SK-N-SH treated with all-trans-retinoic acid at 6 μM for 48 hours (cell line): ENCODE results near the gene TGFBR3.

Experiments used
- ATAC-seq: fragments of 200-7000 bp; cut with Tn5 transposase; 3 replicates; pipeline ENCODE4 v1.9.1; 2020; ENCODE audit warnings: mild to moderate bottlenecking, moderate library complexity
- ARNTL ChIP-seq: fragments of 450-650 bp; formaldehyde crosslinking; IDR thresholded peaks from 2 replicates; pipeline ENCODE4 v1.5.0; 2020; ENCODE audit warnings: low read depth, mild to moderate bottlenecking, moderate library complexity, borderline replicate concordance
- BACH2 ChIP-seq: fragments of 250-450 bp; sonication (Bioruptor Pico); IDR thresholded peaks from 2 replicates; pipeline ENCODE4 v1.9.0; 2021; ENCODE audit warnings: mild to moderate bottlenecking, borderline replicate concordance
- CREB5 ChIP-seq: fragments of 250-450 bp; sonication (Bioruptor Pico); IDR thresholded peaks from 2 replicates; pipeline ENCODE4 v1.5.1; 2020; ENCODE audit warnings: low read depth, mild to moderate bottlenecking, moderate library complexity
- CSDC2 ChIP-seq: fragments of 250-450 bp; sonication (Bioruptor Pico); IDR thresholded peaks from 2 replicates; pipeline ENCODE4 v1.5.0; 2020; ENCODE audit warnings: mild to moderate bottlenecking, moderate library complexity
- CSRNP3 ChIP-seq: fragments of 250-450 bp; sonication (Bioruptor Pico); IDR thresholded peaks from 2 replicates; pipeline ENCODE4 v1.5.1; 2021; ENCODE audit warnings: mild to moderate bottlenecking, moderate library complexity
- ESRRG ChIP-seq: fragments of 250-450 bp; sonication (Bioruptor Pico); IDR thresholded peaks from 2 replicates; pipeline ENCODE4 v1.6.1; 2021; ENCODE audit warnings: mild to moderate bottlenecking
- GLIS3 ChIP-seq: fragments of 250-450 bp; sonication (Bioruptor Pico); IDR thresholded peaks from 2 replicates; pipeline ENCODE4 v1.5.0; 2020; ENCODE audit warnings: mild to moderate bottlenecking, moderate library complexity
- ISL1 ChIP-seq: fragments of 250-450 bp; sonication (Bioruptor Pico); IDR thresholded peaks from 2 replicates; pipeline ENCODE4 v2.1.2; 2022; ENCODE audit warnings: mild to moderate bottlenecking, moderate library complexity
- OSR1 ChIP-seq: fragments of 250-450 bp; sonication (Bioruptor Pico); IDR thresholded peaks from 2 replicates; pipeline ENCODE4 v1.8.0; 2022; ENCODE audit warnings: moderate library complexity, mild to moderate bottlenecking, inconsistent platforms
- PATZ1 ChIP-seq: fragments of 250-450 bp; sonication (Bioruptor Pico); IDR thresholded peaks from 2 replicates; pipeline ENCODE4 v1.8.0; 2020; ENCODE audit warnings: mild to moderate bottlenecking, moderate library complexity, borderline replicate concordance
- POU6F1 ChIP-seq: fragments of 250-450 bp; sonication (Bioruptor Pico); IDR thresholded peaks from 2 replicates; pipeline ENCODE4 v1.8.0; 2021; ENCODE audit warnings: low read depth, mild to moderate bottlenecking, moderate library complexity, borderline replicate concordance
- PPARA ChIP-seq: fragments of 250-450 bp; sonication (Bioruptor Pico); IDR thresholded peaks from 2 replicates; pipeline ENCODE4 v1.5.0; 2020; ENCODE audit warnings: mild to moderate bottlenecking, borderline replicate concordance
- RARB ChIP-seq: fragments of 250-450 bp; sonication (Bioruptor Pico); IDR thresholded peaks from 2 replicates; pipeline ENCODE4 v1.8.0; 2021; ENCODE audit warnings: mild to moderate bottlenecking, moderate library complexity
- SNAI2 ChIP-seq: fragments of 250-450 bp; sonication (Bioruptor Pico); IDR thresholded peaks from 2 replicates; pipeline ENCODE4 v1.5.0; 2020; ENCODE audit warnings: mild to moderate bottlenecking, moderate library complexity
- TCF4 ChIP-seq: fragments of 250-450 bp; sonication (Bioruptor Pico); IDR thresholded peaks from 2 replicates; pipeline ENCODE4 v1.8.0; 2021; ENCODE audit warnings: mild to moderate bottlenecking, moderate library complexity, borderline replicate concordance
- TOX ChIP-seq: fragments of 250-450 bp; sonication (Bioruptor Pico); IDR thresholded peaks from 2 replicates; pipeline ENCODE4 v1.8.0; 2021; ENCODE audit warnings: mild to moderate bottlenecking, moderate library complexity, borderline replicate concordance
- TSHZ2 ChIP-seq: fragments of 250-450 bp; sonication (Bioruptor Pico); IDR thresholded peaks from 2 replicates; pipeline ENCODE4 v1.5.0; 2020; ENCODE audit warnings: mild to moderate bottlenecking, moderate library complexity
- ZC3H10 ChIP-seq: fragments of 250-450 bp; sonication (Bioruptor Pico); IDR thresholded peaks from 2 replicates; pipeline ENCODE4 v1.5.1; 2021; ENCODE audit warnings: mild to moderate bottlenecking, moderate library complexity
- ZFP30 ChIP-seq: fragments of 450-650 bp; formaldehyde crosslinking; IDR thresholded peaks from 2 replicates; pipeline ENCODE4 v1.5.0; 2022; ENCODE audit warnings: mild to moderate bottlenecking, moderate library complexity
- ZNF565 ChIP-seq: fragments of 450-650 bp; formaldehyde crosslinking; conservative IDR thresholded peaks from 2 replicates; pipeline ENCODE4 v1.5.0; 2020; ENCODE audit warnings: low read depth, mild to moderate bottlenecking, moderate library complexity
- ZNF70 ChIP-seq: fragments of 450-650 bp; formaldehyde crosslinking; IDR thresholded peaks from 2 replicates; pipeline ENCODE4 v1.5.0; 2020; ENCODE audit warnings: mild to moderate bottlenecking, moderate library complexity
- ZNF8 ChIP-seq: fragments of 450-650 bp; formaldehyde crosslinking; IDR thresholded peaks from 2 replicates; pipeline ENCODE4 v1.5.0; 2020; ENCODE audit warnings: mild to moderate bottlenecking, moderate library complexity

The TGFBR3 gene

GRCh38 chr1:91697416-91697815 is 188.5 kb downstream of the TGFBR3 start:
- no peak for ATAC-seq
- TF ChIP-seq BACH2 (no peak), ZFP30 (CRISPR knock-in tag) (no peak), ZNF70 (CRISPR knock-in tag) (no peak), TSHZ2 (CRISPR knock-in tag) (no peak), CSRNP3 (CRISPR knock-in tag) (no peak), SNAI2 (no peak), POU6F1 (CRISPR knock-in tag) (no peak), ESRRG (CRISPR knock-in tag) (no peak), TOX (CRISPR knock-in tag) (no peak), GLIS3 (no peak), TCF4 (no peak), CSDC2 (CRISPR knock-in tag) (no peak), ZNF565 (no peak), ARNTL (CRISPR knock-in tag) (no peak), PPARA (CRISPR knock-in tag) (no peak), ZNF8 (no peak), OSR1 (CRISPR knock-in tag) (no peak), ZC3H10 (CRISPR knock-in tag) (no peak)

- no peak for TF ChIP-seq GLIS3
- no peak for TF ChIP-seq ISL1 (CRISPR knock-in tag)
- no peak for TF ChIP-seq RARB (CRISPR knock-in tag)
- no peak for TF ChIP-seq ZFP30 (CRISPR knock-in tag)
- TF ChIP-seq CSDC2 (CRISPR knock-in tag), result no peak
- no peak for TF ChIP-seq CREB5
- TF ChIP-seq CSRNP3 (CRISPR knock-in tag), result no peak
- no peak for TF ChIP-seq ZC3H10 (CRISPR knock-in tag)
- no peak for TF ChIP-seq ZNF70 (CRISPR knock-in tag)
- no peak for TF ChIP-seq TOX (CRISPR knock-in tag)
- no peak for TF ChIP-seq POU6F1 (CRISPR knock-in tag)
- TF ChIP-seq ARNTL (CRISPR knock-in tag), result no peak
- no peak for TF ChIP-seq ESRRG (CRISPR knock-in tag)
- no peak for TF ChIP-seq BACH2
- TF ChIP-seq PPARA (CRISPR knock-in tag), result no peak
- no peak for TF ChIP-seq ZNF8
- TF ChIP-seq ZNF565, result no peak
- no peak for TF ChIP-seq PATZ1 (CRISPR knock-in tag)
- no peak for TF ChIP-seq TCF4
- ATAC-seq, result no peak
Observed at GRCh38 chr1:91696321-91696720, 189.6 kb downstream of the TGFBR3 start.
